Measurements from ENCODE around the gene DOK7.

The DOK7 gene

GRCh38 chr4:3497523-3498389, 34.6 kb downstream of the DOK7 start:
- TF ChIP-seq, protein P1, sequence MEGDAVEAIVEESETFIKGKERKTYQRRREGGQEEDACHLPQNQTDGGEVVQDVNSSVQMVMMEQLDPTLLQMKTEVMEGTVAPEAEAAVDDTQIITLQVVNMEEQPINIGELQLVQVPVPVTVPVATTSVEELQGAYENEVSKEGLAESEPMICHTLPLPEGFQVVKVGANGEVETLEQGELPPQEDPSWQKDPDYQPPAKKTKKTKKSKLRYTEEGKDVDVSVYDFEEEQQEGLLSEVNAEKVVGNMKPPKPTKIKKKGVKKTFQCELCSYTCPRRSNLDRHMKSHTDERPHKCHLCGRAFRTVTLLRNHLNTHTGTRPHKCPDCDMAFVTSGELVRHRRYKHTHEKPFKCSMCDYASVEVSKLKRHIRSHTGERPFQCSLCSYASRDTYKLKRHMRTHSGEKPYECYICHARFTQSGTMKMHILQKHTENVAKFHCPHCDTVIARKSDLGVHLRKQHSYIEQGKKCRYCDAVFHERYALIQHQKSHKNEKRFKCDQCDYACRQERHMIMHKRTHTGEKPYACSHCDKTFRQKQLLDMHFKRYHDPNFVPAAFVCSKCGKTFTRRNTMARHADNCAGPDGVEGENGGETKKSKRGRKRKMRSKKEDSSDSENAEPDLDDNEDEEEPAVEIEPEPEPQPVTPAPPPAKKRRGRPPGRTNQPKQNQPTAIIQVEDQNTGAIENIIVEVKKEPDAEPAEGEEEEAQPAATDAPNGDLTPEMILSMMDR (conservative IDR thresholded peaks at IDR 0.05; ENCODE audit: low read depth, low read length): no peak
- no peak for DNase-seq (ENCODE audit: low read depth)
- H3K4me3 ChIP-seq (ENCODE audit: low read depth, low read length): no peak overlapping the region

- no peak for DNase-seq (ENCODE audit: low read depth)
- TF ChIP-seq, protein P1 (conservative IDR thresholded peaks at IDR 0.05; ENCODE audit: low read depth, low read length): no peak
- no peak overlapping the region for H3K4me3 ChIP-seq (ENCODE audit: low read depth, low read length)
These were observed 35.3 kb downstream of the DOK7 start for GRCh38 chr4:3498407-3498806.

DNA sequence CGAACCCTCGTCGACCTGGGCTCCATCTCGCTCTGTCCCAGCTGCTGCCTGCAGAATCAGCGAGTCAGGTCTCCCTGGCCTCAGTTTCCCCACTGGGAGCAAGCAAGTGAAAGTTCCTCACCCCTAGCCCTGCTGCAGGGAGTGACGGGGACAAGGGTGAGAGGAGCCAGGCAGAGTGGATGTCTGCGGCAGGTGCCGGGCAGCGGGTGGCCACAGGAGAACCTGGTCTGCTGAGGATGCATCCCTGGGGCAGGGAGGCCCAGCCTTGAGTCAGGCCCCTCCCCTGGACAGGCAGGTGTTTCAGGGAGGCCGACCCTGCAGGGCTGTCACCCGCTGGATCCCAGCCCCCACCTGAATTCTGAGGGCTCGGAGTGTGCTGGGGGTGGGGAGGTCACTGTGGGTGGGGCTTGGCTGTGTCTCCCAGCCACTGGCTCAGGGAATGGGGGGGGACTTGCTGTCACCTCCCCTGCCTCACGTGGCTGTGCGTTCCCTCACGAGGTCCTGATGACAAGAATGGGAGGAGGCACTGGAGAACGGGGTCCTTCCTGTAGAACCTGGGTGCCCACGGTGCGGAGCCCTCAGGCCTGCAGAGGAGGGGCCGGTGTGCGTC, 35.9 kb downstream of the DOK7 start:
- TF ChIP-seq, protein P1 (conservative IDR thresholded peaks at IDR 0.05; ENCODE audit: low read depth, low read length): no peak
- DNase-seq (ENCODE audit: low read depth): no peak
- H3K4me3 ChIP-seq (ENCODE audit: low read depth, low read length): no peak overlapping the region

DNA sequence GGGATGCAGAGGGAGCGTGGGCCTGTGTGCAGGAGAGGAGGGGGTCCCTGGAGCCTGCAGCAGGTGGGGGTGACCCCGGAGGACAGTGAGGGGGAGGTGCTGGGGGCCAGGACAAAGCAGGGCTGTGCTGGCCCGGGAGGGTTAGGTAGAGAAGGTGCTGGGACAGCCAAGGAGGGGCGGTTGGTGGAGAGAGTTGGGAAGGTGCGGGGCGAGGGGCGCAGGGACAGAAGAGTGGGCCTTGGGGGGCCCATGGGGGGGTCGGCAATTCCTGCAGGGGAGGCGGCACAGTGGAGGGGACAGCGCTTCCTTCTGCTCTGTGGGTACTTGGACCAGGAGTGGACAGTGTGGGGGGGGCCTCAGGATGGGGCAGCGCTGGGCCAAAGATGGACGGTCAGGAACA, 36.6 kb downstream of the DOK7 start:
- H3K4me3 ChIP-seq (ENCODE audit: low read depth, low read length): no peak overlapping the region
- TF ChIP-seq, protein P1 (conservative IDR thresholded peaks at IDR 0.05; ENCODE audit: low read depth, low read length): no peak
- DNase-seq (ENCODE audit: low read depth): no peak

GRCh38 chr4:3500111-3500510, 37.0 kb downstream of the DOK7 start:
- TF ChIP-seq, protein P1 (conservative IDR thresholded peaks at IDR 0.05; ENCODE audit: low read depth, low read length): no peak
- no peak overlapping the region for H3K4me3 ChIP-seq (ENCODE audit: low read depth, low read length)
- no peak for DNase-seq (ENCODE audit: low read depth)

DNA sequence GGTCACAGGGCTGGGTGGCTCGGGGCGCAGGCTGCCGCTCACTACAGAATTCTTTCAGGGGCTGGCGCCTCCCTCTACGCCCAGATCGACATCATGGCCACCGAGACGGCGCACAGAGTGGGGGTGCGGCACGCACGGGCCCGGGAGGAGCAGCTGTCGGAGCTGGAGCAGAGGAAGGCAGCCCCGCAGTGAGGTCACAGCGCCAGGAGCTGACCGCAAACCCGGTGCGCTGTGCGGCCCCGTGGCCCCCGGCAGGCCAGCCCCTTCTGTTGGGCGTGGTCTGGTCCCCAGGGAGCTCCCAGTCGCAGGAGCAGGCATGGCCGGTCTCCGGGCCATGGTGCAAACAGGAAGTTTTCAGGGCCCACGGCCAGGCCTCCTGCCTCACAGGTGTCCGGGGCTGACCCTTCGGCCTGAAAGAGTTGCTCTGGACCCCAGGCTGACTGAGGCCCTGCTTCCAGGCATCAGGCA, 37.6 kb downstream of the DOK7 start:
- no peak for DNase-seq (ENCODE audit: low read depth)
- TF ChIP-seq, protein P1 (conservative IDR thresholded peaks at IDR 0.05; ENCODE audit: low read depth, low read length): no peak
- H3K4me3 ChIP-seq (ENCODE audit: low read depth, low read length): no peak overlapping the region
